Panc1 (cell line): ENCODE results near the gene SH3PXD2A.

Source experiments
- CTCF ChIP-seq: fragments of 450-650 bp; IDR thresholded peaks from 2 replicates; pipeline ENCODE4 v1.5.1; 2017; ENCODE audit warnings: mild to moderate bottlenecking
- POLR2AphosphoS5 ChIP-seq: IDR thresholded peaks from 2 replicates; pipeline ENCODE4 v1.6.1; 2012; ENCODE audit warnings: mild to moderate bottlenecking, low read depth, low read length, moderate library complexity

- TF ChIP-seq CTCF (no peak), POLR2AphosphoS5 (no peak)
Measured at GRCh38 chr10:103681617-103682399, 173.6 kb downstream of the SH3PXD2A start.
